Measurements from ENCODE around the gene POLL. TPM values are rescaled to one million over a fixed set of nuclear protein-coding genes. Genes with fewer than 3 reads are reported as not detected.

Gene POLL
- total RNA-seq, 2 donors from 2014 or later: 51.8 to 59.3 TPM

GRCh38 chr10:101573885-101574753 lies 13.9 kb downstream of the POLL start:
- Histone ChIP-seq H3K27ac (ENCODE audit: low read depth, low read length) (no peak overlapping the region), H3K4me1 (ENCODE audit: control insufficient read depth, insufficient read depth, low read length) (peaks cover 6% of the 10 kb centered on the region), H3K9ac (ENCODE audit: extremely low read depth, low read length, poor library complexity, severe bottlenecking) (no peak overlapping the region), H3K36me3 (ENCODE audit: control insufficient read depth, insufficient read depth, low read length) (peaks cover 13% of the 10 kb centered on the region), H3K27me3 (ENCODE audit: control insufficient read depth, insufficient read depth, low read length, poor library complexity, severe bottlenecking) (peaks cover 37% of the 10 kb centered on the region), H3K9me3 (ENCODE audit: control insufficient read depth, low read length) (peaks cover 9% of the 10 kb centered on the region), H3K4me3 (ENCODE audit: low read length) (no peak overlapping the region)
- no peak for TF ChIP-seq CTCF (conservative IDR thresholded peaks at IDR 0.05)
- Mint-ChIP-seq H3K27me3 (ENCODE audit: insufficient read depth) (peaks cover 39% of the 10 kb centered on the region), H3K9me3 (peaks cover 13% of the 10 kb centered on the region), H3K4me1 (peaks cover 17% of the 10 kb centered on the region), H3K27ac (peak overlapping the region; percentile 24), H3K4me3 (no peak overlapping the region), H3K36me3 (ENCODE audit: low read depth) (peaks cover 27% of the 10 kb centered on the region)
- 95 to 98% methylated on average over 17 to 25 of the region's 25 CpGs for WGBS, 2 experiments (ENCODE audit: insufficient coverage in 1 of 2, insufficient read length in 1 of 2)
- DNase-seq: peak; percentile 48

- TF ChIP-seq CTCF (conservative IDR thresholded peaks at IDR 0.05): no peak
- WGBS, 2 experiments (ENCODE audit: insufficient coverage in 1 of 2, insufficient read length in 1 of 2): 91% methylated on average over 2 of the region's 2 CpGs; no CpG with 5 or more reads in 1 of the 2 experiments
- Mint-ChIP-seq H3K27ac (no peak overlapping the region), H3K9me3 (peaks cover 13% of the 10 kb centered on the region), H3K4me1 (peaks cover 17% of the 10 kb centered on the region), H3K36me3 (ENCODE audit: low read depth) (peaks cover 16% of the 10 kb centered on the region), H3K4me3 (no peak overlapping the region), H3K27me3 (ENCODE audit: insufficient read depth) (peaks cover 52% of the 10 kb centered on the region)
- Histone ChIP-seq H3K9me3 (ENCODE audit: control insufficient read depth, low read length) (peaks cover 9% of the 10 kb centered on the region), H3K27me3 (ENCODE audit: control insufficient read depth, insufficient read depth, low read length, poor library complexity, severe bottlenecking) (peaks cover 51% of the 10 kb centered on the region), H3K4me1 (ENCODE audit: control insufficient read depth, insufficient read depth, low read length) (peaks cover 6% of the 10 kb centered on the region), H3K4me3 (ENCODE audit: low read length) (no peak overlapping the region), H3K9ac (ENCODE audit: extremely low read depth, low read length, poor library complexity, severe bottlenecking) (no peak overlapping the region), H3K27ac (ENCODE audit: low read depth, low read length) (no peak overlapping the region), H3K36me3 (ENCODE audit: control insufficient read depth, insufficient read depth, low read length) (peaks cover 11% of the 10 kb centered on the region)
- no peak for DNase-seq
Measured at GRCh38 chr10:101572785-101573184, 15.3 kb downstream of the POLL start.

- Mint-ChIP-seq H3K27ac (no peak overlapping the region), H3K27me3 (ENCODE audit: insufficient read depth) (peaks cover 59% of the 10 kb centered on the region), H3K4me3 (no peak overlapping the region), H3K36me3 (ENCODE audit: low read depth) (peaks cover 10% of the 10 kb centered on the region), H3K9me3 (peaks cover 8% of the 10 kb centered on the region), H3K4me1 (peaks cover 17% of the 10 kb centered on the region)
- no peak overlapping the region for H3K27ac ChIP-seq (ENCODE audit: low read depth, low read length)
- peaks cover 5% of the 10 kb centered on the region for H3K36me3 ChIP-seq (ENCODE audit: control insufficient read depth, insufficient read depth, low read length)
- H3K9ac ChIP-seq (ENCODE audit: extremely low read depth, low read length, poor library complexity, severe bottlenecking): no peak overlapping the region
- DNase-seq: no peak
- no peak overlapping the region for H3K4me3 ChIP-seq (ENCODE audit: low read length)
- H3K9me3 ChIP-seq (ENCODE audit: control insufficient read depth, low read length): peaks cover 6% of the 10 kb centered on the region
- peaks cover 57% of the 10 kb centered on the region for H3K27me3 ChIP-seq (ENCODE audit: control insufficient read depth, insufficient read depth, low read length, poor library complexity, severe bottlenecking)
- H3K4me1 ChIP-seq (ENCODE audit: control insufficient read depth, insufficient read depth, low read length): peaks cover 6% of the 10 kb centered on the region
- WGBS, 2 experiments (ENCODE audit: insufficient coverage in 1 of 2, insufficient read length in 1 of 2): 93 to 95% methylated on average over 3 to 6 of the region's 7 CpGs
- no peak for TF ChIP-seq CTCF (conservative IDR thresholded peaks at IDR 0.05)
Measured at GRCh38 chr10:101572126-101572525, 15.9 kb downstream of the POLL start.
